OCI-LY1 (cell line): ENCODE results near the gene PRG2.

Source experiments
- H2AFZ ChIP-seq: fragments of 200-600 bp; sonication (generic), shearing (Covaris generic); 2 replicates; pipeline ENCODE4 v1.6.0; 2014; ENCODE audit warnings: antibody characterized with exemption, mild to moderate bottlenecking, low read length
- H3F3A ChIP-seq: fragments of 200-600 bp; sonication (generic), shearing (Covaris generic); 2 replicates; pipeline ENCODE4 v1.6.0; 2014; ENCODE audit warnings: mild to moderate bottlenecking, antibody characterized with exemption, low read length, moderate library complexity; ENCODE audit not compliant: insufficient read depth
- H3K27ac ChIP-seq: fragments of 200-600 bp; sonication (generic); 2 replicates; pipeline ENCODE4 v1.5.1; 2014; ENCODE audit warnings: low read length, mixed run types, mild to moderate bottlenecking, low read depth; ENCODE audit not compliant: poor library complexity, severe bottlenecking
- H3K27me3 ChIP-seq: fragments of 200-600 bp; sonication (generic); 2 replicates; pipeline ENCODE4 v1.6.0; 2014; ENCODE audit warnings: antibody characterized with exemption, mild to moderate bottlenecking, low read length, moderate library complexity; ENCODE audit not compliant: insufficient read depth
- H3K36me3 ChIP-seq: fragments of 200-600 bp; sonication (generic); 2 replicates; pipeline ENCODE4 v1.6.1; 2014; ENCODE audit warnings: mild to moderate bottlenecking, antibody characterized with exemption, low read length, moderate library complexity, mixed read lengths; ENCODE audit not compliant: insufficient read depth
- H3K4me1 ChIP-seq: fragments of 200-600 bp; sonication (generic); 2 replicates; pipeline ENCODE4 v1.5.1; 2014; ENCODE audit warnings: mild to moderate bottlenecking, low read length, moderate library complexity; ENCODE audit not compliant: insufficient read depth, severe bottlenecking
- H3K4me2 ChIP-seq: fragments of 200-600 bp; sonication (generic), shearing (Covaris generic); 2 replicates; pipeline ENCODE4 v1.6.1; 2014; ENCODE audit warnings: low read length
- H3K4me3 ChIP-seq: fragments of 200-600 bp; sonication (generic); 2 replicates; pipeline ENCODE4 v1.5.1; 2014; ENCODE audit warnings: low read length, low read depth, mild to moderate bottlenecking, mixed read lengths; ENCODE audit not compliant: poor library complexity, severe bottlenecking
- H3K79me2 ChIP-seq: fragments of 200-600 bp; shearing (Covaris generic); 2 replicates; pipeline ENCODE4 v1.6.1; 2016; ENCODE audit warnings: mixed run types, low read length, mixed read lengths; ENCODE audit not compliant: insufficient read depth
- H3K9ac ChIP-seq: fragments of 200-600 bp; sonication (generic), shearing (Covaris generic); 2 replicates; pipeline ENCODE4 v1.6.1; 2014; ENCODE audit warnings: mild to moderate bottlenecking, low read length, mixed read lengths
- H3K9me2 ChIP-seq: fragments of 200-600 bp; sonication (generic), shearing (Covaris generic); 2 replicates; pipeline ENCODE4 v1.6.1; 2014; ENCODE audit warnings: low read depth, mild to moderate bottlenecking, low read length, mixed read lengths
- H3K9me3 ChIP-seq: fragments of 200-600 bp; shearing (Covaris generic); 2 replicates; pipeline ENCODE4 v1.6.1; 2014; ENCODE audit warnings: low read length, mixed read lengths
- H4K20me1 ChIP-seq: fragments of 200-600 bp; sonication (generic), shearing (Covaris generic); 2 replicates; pipeline ENCODE4 v1.6.0; 2016; ENCODE audit warnings: mild to moderate bottlenecking, low read length; ENCODE audit not compliant: insufficient read depth
- CTCF ChIP-seq: fragments of 200-600 bp; sonication (generic), shearing (Covaris generic); IDR thresholded peaks from 2 replicates; pipeline ENCODE4 v1.5.1; 2017; ENCODE audit warnings: mild to moderate bottlenecking, antibody characterized with exemption, low read length, moderate library complexity, mixed read lengths
- EZH2 ChIP-seq: fragments of 200-600 bp; sonication (generic), shearing (Covaris generic); IDR thresholded peaks from 2 replicates; pipeline ENCODE4 v1.8.0; 2017; ENCODE audit warnings: borderline replicate concordance, mixed run types, mild to moderate bottlenecking, antibody characterized with exemption, low read length, moderate library complexity, mixed read lengths

Gene PRG2

GRCh38 chr11:57409321-57410100 lies 19.1 kb upstream of the PRG2 start:
- Histone ChIP-seq H3K9me3 (no peaks in the 10 kb centered on the region), H3K4me1 (no peaks in the 10 kb centered on the region), H2AFZ (no peak overlapping the region), H3F3A (no peaks in the 10 kb centered on the region), H3K9ac (no peak overlapping the region), H3K4me2 (no peak overlapping the region), H3K36me3 (peaks cover 91% of the 10 kb centered on the region), H4K20me1 (no peaks in the 10 kb centered on the region), H3K27ac (no peak overlapping the region), H3K27me3 (no peaks in the 10 kb centered on the region), H3K79me2 (no peaks in the 10 kb centered on the region), H3K4me3 (no peak overlapping the region), H3K9me2 (no peaks in the 10 kb centered on the region)
- TF ChIP-seq CTCF (no peak), EZH2 (no peak)

DNA sequence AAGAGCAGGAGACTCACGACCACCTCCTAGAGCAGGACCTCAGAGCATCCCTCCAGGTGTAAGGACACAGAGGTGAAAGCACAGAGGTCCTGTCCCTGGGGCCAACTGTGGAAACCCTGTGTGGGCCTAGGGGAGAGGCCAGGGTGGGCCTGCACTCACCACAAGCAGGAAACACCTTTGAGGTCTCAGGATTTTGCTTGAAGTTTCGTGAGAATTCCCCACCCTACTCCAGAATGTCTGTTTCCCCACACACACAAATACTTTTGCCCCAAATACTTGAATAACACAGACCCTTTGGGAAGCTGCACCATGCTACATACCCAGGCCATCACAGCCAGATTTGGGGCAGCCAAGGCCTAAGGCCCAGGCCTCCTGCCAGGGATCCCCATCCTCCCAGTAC lies 18.3 kb upstream of the PRG2 start:
- Histone ChIP-seq H3F3A (no peaks in the 10 kb centered on the region), H3K79me2 (no peaks in the 10 kb centered on the region), H3K4me1 (no peaks in the 10 kb centered on the region), H3K27ac (no peak overlapping the region), H3K4me3 (no peak overlapping the region), H3K9me3 (no peaks in the 10 kb centered on the region), H2AFZ (no peak overlapping the region), H3K27me3 (no peaks in the 10 kb centered on the region), H3K36me3 (peaks cover 84% of the 10 kb centered on the region), H3K4me2 (no peak overlapping the region), H3K9ac (no peak overlapping the region), H4K20me1 (no peaks in the 10 kb centered on the region), H3K9me2 (no peaks in the 10 kb centered on the region)
- TF ChIP-seq CTCF (no peak), EZH2 (no peak)

DNA sequence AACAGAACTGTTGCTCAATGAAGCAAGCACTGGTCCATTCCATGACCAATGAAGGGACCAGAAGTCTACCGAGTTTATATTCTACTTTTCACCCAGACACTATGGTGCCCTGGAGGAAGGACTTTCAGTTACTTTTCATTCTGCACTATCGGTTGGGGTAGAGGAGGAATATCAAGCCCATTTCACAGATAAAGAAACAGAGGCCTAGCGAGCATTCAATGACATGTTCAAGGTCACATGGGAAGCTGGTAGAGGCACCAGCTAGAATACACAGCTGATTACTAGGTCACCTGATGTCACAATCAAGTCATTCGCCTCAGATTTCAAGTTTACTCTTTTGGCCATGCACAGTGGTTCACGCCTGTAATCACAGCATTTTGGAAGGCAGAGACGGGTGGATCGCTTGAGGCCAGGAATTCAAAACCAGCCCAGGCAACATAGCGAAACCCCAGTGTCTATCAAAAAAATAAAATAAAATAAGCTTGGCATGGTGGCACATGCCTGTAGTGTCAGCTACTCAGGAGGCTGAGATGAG lies 17.6 kb upstream of the PRG2 start:
- Histone ChIP-seq H3K9ac (no peak overlapping the region), H3F3A (no peaks in the 10 kb centered on the region), H2AFZ (no peak overlapping the region), H3K4me3 (no peak overlapping the region), H3K79me2 (no peaks in the 10 kb centered on the region), H3K27ac (no peak overlapping the region), H3K9me3 (no peaks in the 10 kb centered on the region), H3K4me1 (no peaks in the 10 kb centered on the region), H3K4me2 (no peak overlapping the region), H4K20me1 (no peaks in the 10 kb centered on the region), H3K36me3 (peaks cover 76% of the 10 kb centered on the region), H3K9me2 (no peaks in the 10 kb centered on the region), H3K27me3 (no peaks in the 10 kb centered on the region)
- TF ChIP-seq CTCF (no peak), EZH2 (no peak)
